GM18873 (cell line): Measurements from ENCODE around the gene RBM4B.

Experiments used
- ATAC-seq: cut with Tn5 transposase; IDR thresholded peaks from one replicate; pipeline ENCODE4 v1.9.1; 2021; ENCODE audit warnings: mild to moderate bottlenecking, moderate library complexity, moderate number of reproducible peaks; ENCODE audit not compliant: unreplicated experiment, low FRiP score

RBM4B gene

GRCh38 chr11:66688561-66689534, 11.2 kb upstream of the RBM4B start:
- ATAC-seq: no peak

GRCh38 chr11:66687831-66688281, 10.2 kb upstream of the RBM4B start:
- ATAC-seq: no peak

GRCh38 chr11:66686801-66687750, 9.4 kb upstream of the RBM4B start:
- no peak for ATAC-seq

- no peak for ATAC-seq
Measured at GRCh38 chr11:66686100-66686785, 8.6 kb upstream of the RBM4B start.

- no peak for ATAC-seq
Measured at GRCh38 chr11:66685276-66686099, 7.8 kb upstream of the RBM4B start.

- no peak for ATAC-seq
Measured at GRCh38 chr11:66684635-66685034, 6.9 kb upstream of the RBM4B start.

GRCh38 chr11:66683877-66684276, 6.2 kb upstream of the RBM4B start:
- no peak for ATAC-seq

- ATAC-seq: no peak
Measured at GRCh38 chr11:66680966-66681645, 3.4 kb upstream of the RBM4B start.

- no peak for ATAC-seq
Measured at GRCh38 chr11:66676931-66677598, 622 bp downstream of the RBM4B start.

- no peak for ATAC-seq
Measured at GRCh38 chr11:66676282-66676919, 1.3 kb downstream of the RBM4B start.

GRCh38 chr11:66674964-66675602, 2.6 kb downstream of the RBM4B start:
- no peak for ATAC-seq

- no peak for ATAC-seq
Measured at GRCh38 chr11:66670816-66671215, 6.9 kb downstream of the RBM4B start.

- ATAC-seq: no peak
Measured at GRCh38 chr11:66665369-66665768, 12.3 kb downstream of the RBM4B start.

- ATAC-seq: no peak
Measured at GRCh38 chr11:66663741-66664296, 13.9 kb downstream of the RBM4B start.

- ATAC-seq: no peak
Measured at GRCh38 chr11:66659763-66660162, 17.9 kb downstream of the RBM4B start.

GRCh38 chr11:66653123-66653522, 24.6 kb downstream of the RBM4B start:
- no peak for ATAC-seq

- no peak for ATAC-seq
Measured at GRCh38 chr11:66652651-66653050, 25.0 kb downstream of the RBM4B start.
